ENCODE measurements around the gene PCCA. TPM values are rescaled to one million over a fixed set of nuclear protein-coding genes. Genes with fewer than 3 reads are reported as not detected.
"Not testable (repeated sequence)": the region's sequence is repeated elsewhere in the genome, so short reads cannot be mapped to it uniquely, and the experiment has no call there.

Gene PCCA
- polyA plus RNA-seq, 1 experiment = 22.6 TPM

GRCh38 chr13:100163375-100163774, 74.5 kb downstream of the PCCA start:
- CTCF ChIA-PET = interaction anchor here (0.8 kb wide), 1 partner anchor 10 kb away, joined by 3 read pairs; no protein-coding TSS in a partner anchor
- TF ChIP-seq CTCF (IDR thresholded peaks at IDR 0.05; ENCODE audit: low read depth, low read length) = no peak
- no peaks in the 10 kb centered on the region for H3K27me3 ChIP-seq (ENCODE audit: control insufficient read depth, insufficient read depth, low read length)
- DNase-seq (ENCODE audit: low read depth, low spot score) = no peak
- no peaks in the 10 kb centered on the region for H3K9me3 ChIP-seq (ENCODE audit: control insufficient read depth, insufficient read depth, low read length)
- no peak overlapping the region for H3K4me3 ChIP-seq (ENCODE audit: low read depth, low read length)
- POLR2A ChIA-PET = no interaction called here
- no peak overlapping the region for H3K27ac ChIP-seq (ENCODE audit: low read depth, low read length)

- ChIA-PET POLR2A (no interaction called here), CTCF (interaction anchor here (0.6 to 1.1 kb wide), 3 partner anchors 10 to 62 kb away, joined by 3 to 5 read pairs (median 3); no protein-coding TSS in a partner anchor)
- Histone ChIP-seq H3K9me3 (ENCODE audit: control insufficient read depth, insufficient read depth, low read length) (no peaks in the 10 kb centered on the region), H3K27ac (ENCODE audit: low read depth, low read length) (no peak overlapping the region), H3K4me3 (ENCODE audit: low read depth, low read length) (no peak overlapping the region), H3K27me3 (ENCODE audit: control insufficient read depth, insufficient read depth, low read length) (no peaks in the 10 kb centered on the region)
- no peak for DNase-seq (ENCODE audit: low read depth, low spot score)
- no peak for TF ChIP-seq CTCF (IDR thresholded peaks at IDR 0.05; ENCODE audit: low read depth, low read length)
Measured at GRCh38 chr13:100173203-100173602, 84.3 kb downstream of the PCCA start.

GRCh38 chr13:100174455-100174854, 85.6 kb downstream of the PCCA start:
- CTCF ChIA-PET; DNase-seq (ENCODE audit: low read depth, low spot score); H3K27ac ChIP-seq (ENCODE audit: low read depth, low read length); H3K4me3 ChIP-seq (ENCODE audit: low read depth, low read length); POLR2A ChIA-PET; H3K9me3 ChIP-seq (ENCODE audit: control insufficient read depth, insufficient read depth, low read length); H3K27me3 ChIP-seq (ENCODE audit: control insufficient read depth, insufficient read depth, low read length): not testable (repeated sequence)

GRCh38 chr13:100175078-100175802, 86.3 kb downstream of the PCCA start:
- H3K27ac ChIP-seq (ENCODE audit: low read depth, low read length) = no peak overlapping the region
- ChIA-PET POLR2A (no interaction called here), CTCF (no interaction called here)
- no peak overlapping the region for H3K4me3 ChIP-seq (ENCODE audit: low read depth, low read length)
- H3K27me3 ChIP-seq (ENCODE audit: control insufficient read depth, insufficient read depth, low read length) = no peaks in the 10 kb centered on the region
- no peak for DNase-seq (ENCODE audit: low read depth, low spot score)
- no peaks in the 10 kb centered on the region for H3K9me3 ChIP-seq (ENCODE audit: control insufficient read depth, insufficient read depth, low read length)
- no peak for TF ChIP-seq CTCF (IDR thresholded peaks at IDR 0.05; ENCODE audit: low read depth, low read length)

GRCh38 chr13:100175803-100176182, 86.9 kb downstream of the PCCA start:
- Histone ChIP-seq H3K27me3 (ENCODE audit: control insufficient read depth, insufficient read depth, low read length) (no peaks in the 10 kb centered on the region), H3K27ac (ENCODE audit: low read depth, low read length) (no peak overlapping the region), H3K9me3 (ENCODE audit: control insufficient read depth, insufficient read depth, low read length) (no peaks in the 10 kb centered on the region), H3K4me3 (ENCODE audit: low read depth, low read length) (no peak overlapping the region)
- no peak for DNase-seq (ENCODE audit: low read depth, low spot score)
- no peak for TF ChIP-seq CTCF (IDR thresholded peaks at IDR 0.05; ENCODE audit: low read depth, low read length)
- CTCF ChIA-PET = no interaction called here
- POLR2A ChIA-PET = no interaction called here

All from AG04450 (cell line).